Activated CD8-positive, alpha-beta memory T cell treated with anti-CD3 and anti-CD28 coated beads, Interleukin-2, amount 10 ng/mL, durations not matched to agents 7 days and 5 days (primary cell): ENCODE results near the gene PKIB. TPM values are rescaled to one million over a fixed set of nuclear protein-coding genes. Genes with fewer than 3 reads are reported as not detected.

Source experiments
- ATAC-seq: fragments of 150-1000 bp; cut with Tn5 transposase; one replicate; pipeline ENCODE4 v1.10.0; 2021; ENCODE audit warnings: moderate library complexity
- CTCF ChIA-PET: fragments of 350-600 bp; sonication (Branson Sonifier 250); formaldehyde crosslinking; loops from one replicate; lab custom pipeline; 2021; ENCODE audit warnings: antibody characterized with exemption; lab: Charles Lee
- DNase-seq: peaks from one replicate; pipeline ENCODE4 v3.0.0-alpha.2; 2020
- H3K27ac Mint-ChIP-seq: one replicate; pipeline ENCODE4 v1.8.0; 2021; ENCODE audit warnings: mild to moderate bottlenecking, mixed read lengths
- H3K27me3 Mint-ChIP-seq: one replicate; pipeline ENCODE4 v1.8.0; 2021; ENCODE audit warnings: mixed read lengths
- H3K36me3 Mint-ChIP-seq: one replicate; pipeline ENCODE4 v1.8.0; 2021; ENCODE audit warnings: mild to moderate bottlenecking, mixed read lengths
- H3K4me1 Mint-ChIP-seq: one replicate; pipeline ENCODE4 v1.8.0; 2021; ENCODE audit warnings: mixed read lengths
- H3K4me3 Mint-ChIP-seq: one replicate; pipeline ENCODE4 v1.8.0; 2021; ENCODE audit warnings: mild to moderate bottlenecking, moderate library complexity, mixed read lengths
- H3K9me3 Mint-ChIP-seq: one replicate; pipeline ENCODE4 v1.8.0; 2022; ENCODE audit warnings: low read depth, mixed read lengths
- total RNA-seq, 2 experiments: library from RNA; stranded (reverse); gene quantifications; one replicate each; pipeline ENCODE4 v1.2.3, GENCODE V29; 2021

PKIB gene
- total RNA-seq, 2 experiments from 2014 or later: 0.47 to 0.91 TPM

DNA sequence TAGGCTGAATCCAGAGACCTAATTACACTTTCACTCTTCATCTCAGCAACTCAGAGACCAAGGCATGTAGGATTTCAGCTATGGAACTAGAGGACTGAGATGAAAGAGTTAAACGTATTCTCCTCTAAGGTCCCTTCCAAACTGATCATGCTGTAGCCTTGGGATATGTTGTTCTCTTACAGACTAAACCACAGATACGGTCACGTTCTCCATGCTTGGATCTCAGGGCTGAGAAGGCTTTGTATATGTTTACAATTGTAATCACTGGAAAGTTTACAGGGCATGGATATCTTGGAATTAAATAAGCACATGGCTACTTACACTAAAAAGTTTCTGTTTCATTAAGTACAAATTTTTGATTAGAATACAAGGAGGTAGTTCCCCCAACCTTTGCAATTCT, 50.1 kb downstream of the PKIB start:
- H3K36me3 Mint-ChIP-seq: no peaks in the 10 kb centered on the region
- no peak for DNase-seq
- no peaks in the 10 kb centered on the region for H3K4me1 Mint-ChIP-seq
- H3K27me3 Mint-ChIP-seq: no peaks in the 10 kb centered on the region
- H3K9me3 Mint-ChIP-seq: no peaks in the 10 kb centered on the region
- H3K27ac Mint-ChIP-seq: no peak overlapping the region
- CTCF ChIA-PET: no interaction called here
- no peak overlapping the region for H3K4me3 Mint-ChIP-seq
- ATAC-seq: no peak

DNA sequence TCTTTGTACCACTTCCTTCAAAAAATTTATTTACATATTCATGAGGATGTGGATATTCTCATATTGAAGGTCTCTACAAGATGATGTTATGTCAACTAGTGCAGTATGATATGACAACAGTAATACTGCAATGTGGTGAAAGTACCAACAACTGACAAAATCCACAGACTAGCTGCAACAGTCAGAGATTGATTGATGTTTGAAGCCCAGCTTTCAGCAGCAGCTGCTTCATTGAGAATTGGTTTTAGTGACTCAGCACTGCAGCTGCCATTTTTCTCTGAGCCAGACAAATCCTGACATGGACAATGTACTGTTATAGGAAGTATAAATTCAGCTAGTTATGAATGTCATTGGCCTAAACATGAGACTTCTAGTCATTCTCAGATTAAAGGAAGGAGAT, 53.8 kb downstream of the PKIB start:
- Mint-ChIP-seq H3K9me3 (no peaks in the 10 kb centered on the region), H3K4me3 (no peak overlapping the region), H3K27me3 (no peaks in the 10 kb centered on the region), H3K4me1 (no peaks in the 10 kb centered on the region), H3K36me3 (no peaks in the 10 kb centered on the region), H3K27ac (no peak overlapping the region)
- CTCF ChIA-PET: no interaction called here
- DNase-seq (no peak), ATAC-seq (no peak)

DNA sequence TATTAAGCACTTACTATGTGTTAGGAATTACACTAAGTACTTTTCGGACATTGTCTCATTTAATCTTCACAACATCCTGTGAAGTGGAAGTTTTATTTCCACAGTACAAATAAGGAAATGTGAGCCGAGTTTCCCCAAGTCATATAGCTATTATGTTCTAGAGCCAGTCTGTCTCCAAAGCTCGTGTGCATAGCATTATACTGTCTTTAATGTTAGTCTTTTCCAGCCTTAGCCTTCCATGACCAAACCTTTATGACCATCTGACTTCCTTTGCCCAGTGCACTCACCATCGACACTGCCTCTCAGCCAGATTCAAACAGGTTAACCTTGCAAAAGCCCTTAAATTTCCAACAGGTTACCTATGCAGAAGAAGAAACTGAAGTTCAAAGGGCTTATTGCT, 55.7 kb downstream of the PKIB start:
- no peaks in the 10 kb centered on the region for H3K27me3 Mint-ChIP-seq
- no peak overlapping the region for H3K4me3 Mint-ChIP-seq
- H3K27ac Mint-ChIP-seq: no peak overlapping the region
- H3K36me3 Mint-ChIP-seq: no peaks in the 10 kb centered on the region
- DNase-seq (no peak), ATAC-seq (no peak)
- no peaks in the 10 kb centered on the region for H3K9me3 Mint-ChIP-seq
- no peaks in the 10 kb centered on the region for H3K4me1 Mint-ChIP-seq
- CTCF ChIA-PET: no interaction called here

DNA sequence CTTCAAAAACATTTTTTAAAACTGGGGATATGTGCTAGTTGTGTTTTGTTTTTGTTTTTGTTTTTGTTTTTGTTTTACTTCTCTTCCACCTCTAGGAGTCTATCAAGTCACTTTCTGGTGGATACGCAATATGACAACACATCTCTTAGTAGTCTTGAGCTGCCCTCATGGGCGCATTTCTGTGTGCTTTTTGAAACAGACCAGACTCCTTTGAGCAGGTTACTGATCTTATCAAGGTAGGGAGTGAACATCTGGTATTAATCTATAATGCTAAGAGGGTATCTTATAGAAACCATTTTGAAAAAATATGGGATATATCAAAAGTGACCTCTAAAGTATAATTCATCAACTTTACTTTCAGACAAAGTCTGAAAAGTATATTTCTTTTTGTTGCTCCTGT, 56.2 kb downstream of the PKIB start:
- no peaks in the 10 kb centered on the region for H3K27me3 Mint-ChIP-seq
- H3K27ac Mint-ChIP-seq: no peak overlapping the region
- no peaks in the 10 kb centered on the region for H3K9me3 Mint-ChIP-seq
- H3K4me1 Mint-ChIP-seq: no peaks in the 10 kb centered on the region
- no peaks in the 10 kb centered on the region for H3K36me3 Mint-ChIP-seq
- CTCF ChIA-PET: no interaction called here
- DNase-seq: no peak
- no peak overlapping the region for H3K4me3 Mint-ChIP-seq
- no peak for ATAC-seq

DNA sequence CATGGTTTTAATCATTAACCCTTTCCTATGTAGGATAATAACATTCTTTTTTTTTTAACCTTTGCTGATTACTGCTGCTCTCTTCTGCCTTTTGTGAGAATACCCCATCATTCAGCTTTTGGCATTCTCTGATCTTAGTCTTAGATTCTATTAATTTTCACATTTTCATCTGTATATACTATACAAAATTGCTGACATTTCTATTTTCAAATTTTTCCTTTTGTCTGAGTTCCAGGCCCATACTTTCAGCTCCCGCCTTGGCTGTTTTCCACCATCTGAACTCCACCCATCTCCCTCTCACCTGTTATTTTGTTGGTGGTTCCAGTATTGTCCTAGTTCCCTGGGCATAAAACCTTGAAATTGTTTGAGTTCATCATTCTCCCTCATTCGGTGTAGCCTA, 59.2 kb downstream of the PKIB start:
- Mint-ChIP-seq H3K4me3 (no peak overlapping the region), H3K27ac (no peak overlapping the region), H3K27me3 (no peaks in the 10 kb centered on the region), H3K36me3 (no peaks in the 10 kb centered on the region), H3K4me1 (no peaks in the 10 kb centered on the region), H3K9me3 (no peaks in the 10 kb centered on the region)
- DNase-seq: no peak
- CTCF ChIA-PET: no interaction called here
- no peak for ATAC-seq

DNA sequence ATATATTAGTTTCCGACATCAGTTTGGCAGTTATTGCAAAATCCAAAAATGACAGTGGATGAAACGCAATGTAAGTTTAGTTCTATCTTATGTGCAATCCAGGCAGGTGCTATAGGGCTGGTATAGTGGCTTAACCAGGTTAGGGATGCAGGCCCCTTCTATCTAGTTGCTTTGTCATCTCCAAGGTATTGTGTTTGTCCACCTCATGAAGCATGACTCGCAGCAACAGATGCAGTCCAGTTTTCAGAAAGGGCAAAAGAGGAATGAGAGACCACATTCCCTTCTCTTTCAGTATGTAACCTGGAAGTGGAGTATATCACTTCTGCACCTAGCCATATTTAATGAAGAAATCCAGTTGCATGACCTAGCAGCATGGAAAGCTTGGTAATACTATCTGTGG, 59.7 kb downstream of the PKIB start:
- no peak overlapping the region for H3K27ac Mint-ChIP-seq
- H3K4me3 Mint-ChIP-seq: no peak overlapping the region
- no peaks in the 10 kb centered on the region for H3K4me1 Mint-ChIP-seq
- ATAC-seq (no peak), DNase-seq (no peak)
- no peaks in the 10 kb centered on the region for H3K27me3 Mint-ChIP-seq
- no peaks in the 10 kb centered on the region for H3K36me3 Mint-ChIP-seq
- CTCF ChIA-PET: no interaction called here
- no peaks in the 10 kb centered on the region for H3K9me3 Mint-ChIP-seq

DNA sequence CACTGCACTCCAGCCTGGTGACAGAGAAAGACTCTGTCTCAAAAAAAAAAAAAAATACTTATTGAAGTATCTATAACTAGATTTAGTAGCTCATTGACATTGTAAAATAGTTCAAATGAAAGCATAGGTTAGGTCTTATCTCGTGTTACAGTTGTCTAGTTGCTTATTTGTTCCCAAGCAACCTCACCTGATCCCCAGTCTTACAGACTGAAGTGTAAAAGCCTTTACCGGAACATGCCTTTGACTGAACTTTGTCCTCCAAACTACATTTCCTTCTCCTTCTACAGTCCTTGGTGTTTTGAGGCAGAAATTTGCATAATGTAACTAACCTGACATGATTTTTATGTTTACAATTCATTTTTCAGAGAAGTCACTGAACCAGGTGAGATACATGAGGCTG, 61.0 kb downstream of the PKIB start:
- Mint-ChIP-seq H3K36me3 (no peaks in the 10 kb centered on the region), H3K9me3 (no peaks in the 10 kb centered on the region), H3K27ac (no peak overlapping the region), H3K27me3 (no peaks in the 10 kb centered on the region), H3K4me3 (no peak overlapping the region), H3K4me1 (no peaks in the 10 kb centered on the region)
- DNase-seq: no peak
- ATAC-seq: no peak
- CTCF ChIA-PET: interaction anchor here (0.7 kb wide), 1 partner anchor 25 kb away, joined by 3 read pairs; no protein-coding TSS in a partner anchor

DNA sequence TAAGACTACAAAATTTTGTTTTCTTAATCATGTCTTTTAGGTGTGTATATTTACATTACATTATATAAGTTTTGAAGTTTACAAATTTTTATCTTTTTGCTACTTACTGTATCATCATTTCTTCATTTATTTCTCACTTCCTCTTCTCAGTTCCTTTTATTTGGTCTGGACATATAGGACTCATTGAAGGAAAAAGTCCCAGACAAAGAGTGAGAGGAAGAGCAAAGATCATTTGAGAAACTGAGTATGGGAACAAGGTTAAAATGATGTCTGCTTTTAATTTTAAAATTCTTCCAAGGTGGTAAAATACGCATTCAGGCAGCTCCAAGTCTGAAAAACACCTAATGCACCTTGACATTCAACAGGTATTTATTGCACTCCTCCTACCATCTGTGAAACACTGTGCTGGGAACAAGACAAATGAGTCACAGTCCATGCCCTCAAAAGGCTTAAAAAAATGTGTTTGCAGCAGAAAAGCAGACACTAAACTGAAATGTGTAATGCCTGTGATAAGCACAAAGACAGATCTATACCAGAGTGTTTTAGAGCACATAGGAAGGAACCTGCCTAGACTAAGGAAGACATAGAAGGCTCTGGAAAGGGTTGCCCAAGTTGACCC, 63.2 kb downstream of the PKIB start:
- CTCF ChIA-PET: no interaction called here
- no peaks in the 10 kb centered on the region for H3K27me3 Mint-ChIP-seq
- H3K27ac Mint-ChIP-seq: no peak overlapping the region
- DNase-seq (no peak), ATAC-seq (no peak)
- H3K36me3 Mint-ChIP-seq: no peaks in the 10 kb centered on the region
- H3K4me3 Mint-ChIP-seq: no peak overlapping the region
- H3K4me1 Mint-ChIP-seq: no peaks in the 10 kb centered on the region
- H3K9me3 Mint-ChIP-seq: no peaks in the 10 kb centered on the region

DNA sequence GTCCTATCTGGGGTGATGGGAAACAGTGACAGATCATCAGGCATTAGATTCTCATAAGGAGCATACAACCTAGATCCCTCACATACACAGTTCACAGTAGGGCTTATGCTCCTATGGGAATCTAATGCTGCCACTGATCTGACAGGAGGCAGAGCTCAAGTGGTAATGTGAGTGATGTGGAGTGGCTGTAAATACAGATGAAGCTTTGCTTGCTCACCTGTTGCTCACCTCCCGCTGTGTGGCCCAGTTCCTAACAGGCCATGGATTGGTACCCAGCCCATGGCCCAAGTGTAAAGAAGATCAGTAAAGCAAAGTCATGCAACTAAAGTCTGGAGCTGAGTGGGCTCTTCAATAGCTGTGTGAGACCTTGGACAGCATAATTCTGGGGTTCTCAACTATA, 65.9 kb downstream of the PKIB start:
- DNase-seq: no peak
- no peaks in the 10 kb centered on the region for H3K4me1 Mint-ChIP-seq
- no peak overlapping the region for H3K27ac Mint-ChIP-seq
- ATAC-seq: no peak
- no peak overlapping the region for H3K4me3 Mint-ChIP-seq
- H3K9me3 Mint-ChIP-seq: no peaks in the 10 kb centered on the region
- H3K27me3 Mint-ChIP-seq: no peaks in the 10 kb centered on the region
- CTCF ChIA-PET: no interaction called here
- H3K36me3 Mint-ChIP-seq: no peaks in the 10 kb centered on the region

DNA sequence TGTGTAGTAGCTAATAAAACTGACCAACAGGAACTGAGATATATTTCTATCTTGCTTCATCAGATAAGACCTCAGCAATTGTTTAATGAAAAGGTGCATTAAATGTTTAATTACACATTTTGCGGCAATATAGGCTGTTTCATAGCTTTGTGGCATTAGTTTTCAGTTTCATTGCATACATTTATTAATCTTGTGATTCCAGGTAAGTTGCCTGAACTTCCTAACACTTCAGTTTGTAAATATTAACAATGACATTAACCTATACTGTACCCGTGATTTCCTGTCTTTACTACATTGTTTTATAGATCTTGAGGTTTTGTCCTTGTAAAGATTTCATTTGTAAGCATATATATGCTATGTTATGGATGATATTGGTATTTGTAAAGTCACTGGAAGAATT, 66.5 kb downstream of the PKIB start:
- no peak overlapping the region for H3K27ac Mint-ChIP-seq
- DNase-seq (no peak), ATAC-seq (no peak)
- CTCF ChIA-PET: no interaction called here
- no peaks in the 10 kb centered on the region for H3K27me3 Mint-ChIP-seq
- no peak overlapping the region for H3K4me3 Mint-ChIP-seq
- H3K4me1 Mint-ChIP-seq: no peaks in the 10 kb centered on the region
- H3K36me3 Mint-ChIP-seq: no peaks in the 10 kb centered on the region
- no peaks in the 10 kb centered on the region for H3K9me3 Mint-ChIP-seq

DNA sequence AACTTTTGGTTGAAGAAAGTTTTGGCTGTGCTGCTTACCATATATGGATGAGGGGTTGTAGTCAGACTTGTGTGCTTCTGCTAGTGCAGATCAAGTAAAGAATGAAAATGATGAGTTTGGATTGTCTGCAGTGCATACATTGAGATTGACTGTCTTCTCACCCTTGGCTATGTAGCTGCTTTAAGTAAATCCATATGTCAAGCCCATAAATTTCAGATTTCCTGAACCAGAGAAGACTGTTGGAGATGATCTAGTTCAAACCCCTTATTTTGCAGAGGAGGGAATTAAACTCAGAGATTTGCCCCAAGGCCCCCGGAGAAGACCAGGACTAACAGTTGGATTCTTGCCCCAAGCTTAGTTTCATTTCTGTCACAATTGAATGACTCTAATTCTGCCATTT, 67.2 kb downstream of the PKIB start:
- CTCF ChIA-PET: no interaction called here
- no peaks in the 10 kb centered on the region for H3K27me3 Mint-ChIP-seq
- H3K36me3 Mint-ChIP-seq: no peaks in the 10 kb centered on the region
- DNase-seq (no peak), ATAC-seq (no peak)
- H3K4me3 Mint-ChIP-seq: no peak overlapping the region
- no peaks in the 10 kb centered on the region for H3K4me1 Mint-ChIP-seq
- H3K27ac Mint-ChIP-seq: no peak overlapping the region
- no peaks in the 10 kb centered on the region for H3K9me3 Mint-ChIP-seq

DNA sequence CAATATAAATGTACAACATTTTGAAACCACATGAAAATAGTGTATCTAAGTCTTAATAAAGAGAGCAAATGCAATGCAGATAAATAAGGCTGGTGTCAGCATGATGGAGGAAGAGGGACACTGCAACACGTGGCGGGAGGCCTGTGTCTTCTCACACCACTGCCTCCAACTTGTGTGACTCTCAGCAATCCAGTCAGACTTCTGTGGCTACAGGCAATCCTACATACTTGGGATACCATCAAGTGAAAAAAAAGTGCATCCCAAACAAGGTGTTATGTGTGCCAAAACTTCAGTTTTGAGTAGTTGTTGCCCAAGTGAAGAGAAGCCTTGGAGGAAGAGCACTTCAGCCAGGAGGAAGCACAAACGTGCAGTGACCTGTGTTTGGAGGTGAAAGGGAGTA, 68.6 kb downstream of the PKIB start:
- no peaks in the 10 kb centered on the region for H3K27me3 Mint-ChIP-seq
- no peaks in the 10 kb centered on the region for H3K9me3 Mint-ChIP-seq
- H3K4me3 Mint-ChIP-seq: no peak overlapping the region
- H3K4me1 Mint-ChIP-seq: no peaks in the 10 kb centered on the region
- H3K27ac Mint-ChIP-seq: no peak overlapping the region
- H3K36me3 Mint-ChIP-seq: no peaks in the 10 kb centered on the region
- DNase-seq: no peak
- ATAC-seq: no peak
- CTCF ChIA-PET: no interaction called here

DNA sequence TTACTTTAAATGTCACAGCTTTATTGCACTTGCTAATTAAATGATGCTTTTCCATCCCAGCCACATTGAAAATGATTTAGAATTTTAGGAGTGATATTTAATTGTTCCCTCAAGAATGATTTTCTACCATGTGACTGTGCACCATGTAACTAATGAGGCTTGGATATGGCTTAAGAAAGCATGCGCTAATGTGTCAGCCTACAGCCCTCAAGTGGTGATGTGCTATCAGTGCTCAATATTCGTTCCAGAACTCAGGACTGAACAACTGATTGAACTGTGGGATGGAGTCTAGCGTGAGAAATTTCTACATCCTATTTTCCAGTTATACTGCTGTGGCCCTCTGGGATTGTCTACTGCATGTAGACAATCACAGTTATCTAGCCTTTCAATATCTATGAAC, 71.5 kb downstream of the PKIB start:
- H3K36me3 Mint-ChIP-seq: no peaks in the 10 kb centered on the region
- H3K4me3 Mint-ChIP-seq: no peak overlapping the region
- no peaks in the 10 kb centered on the region for H3K9me3 Mint-ChIP-seq
- no peaks in the 10 kb centered on the region for H3K27me3 Mint-ChIP-seq
- no peaks in the 10 kb centered on the region for H3K4me1 Mint-ChIP-seq
- CTCF ChIA-PET: no interaction called here
- ATAC-seq: no peak
- no peak overlapping the region for H3K27ac Mint-ChIP-seq
- no peak for DNase-seq

DNA sequence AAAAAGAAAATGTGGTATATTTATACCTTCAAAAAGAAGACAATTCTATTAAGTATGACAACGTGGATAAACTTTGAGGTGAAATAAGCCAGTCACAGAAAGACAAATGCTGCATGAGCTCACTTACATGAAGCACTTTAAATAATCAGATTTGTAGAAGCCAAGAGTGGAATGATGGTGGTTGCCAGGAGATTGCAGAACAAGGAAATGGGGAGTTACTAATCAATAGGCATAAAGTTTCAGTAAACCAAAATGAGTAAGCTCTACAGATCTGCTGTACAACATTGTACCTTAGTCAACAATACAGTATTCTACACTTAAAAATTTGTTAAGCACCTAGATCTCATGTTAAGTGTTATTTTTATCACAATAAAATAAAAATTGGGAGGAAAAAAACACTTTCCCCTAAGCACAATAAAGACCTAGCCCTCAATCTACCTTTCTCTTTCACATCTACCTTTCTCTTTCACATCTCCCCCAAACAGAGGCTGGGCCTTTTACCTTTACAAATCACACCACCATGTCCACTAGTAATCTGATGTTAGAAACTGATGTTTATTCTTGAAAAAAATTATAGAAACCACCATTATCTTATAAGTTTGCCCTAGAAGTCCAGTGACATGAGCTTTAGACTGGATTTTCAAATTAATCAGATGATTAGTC, 73.9 kb downstream of the PKIB start:
- no peak overlapping the region for H3K4me3 Mint-ChIP-seq
- H3K27me3 Mint-ChIP-seq: no peaks in the 10 kb centered on the region
- no peaks in the 10 kb centered on the region for H3K9me3 Mint-ChIP-seq
- ATAC-seq (no peak), DNase-seq (no peak)
- CTCF ChIA-PET: no interaction called here
- H3K27ac Mint-ChIP-seq: no peak overlapping the region
- no peaks in the 10 kb centered on the region for H3K4me1 Mint-ChIP-seq
- no peaks in the 10 kb centered on the region for H3K36me3 Mint-ChIP-seq
